HEK293 (cell line): ENCODE results near the gene MRGPRX2.

Experiments
- CTCF ChIA-PET: fragments of 350-600 bp; formaldehyde crosslinking; extraction: SDS; loops from one replicate; lab custom pipeline; 2021; ENCODE audit warnings: antibody characterized with exemption; lab: Yijun Ruan, JAX
- POLR2A ChIA-PET: fragments of 300-600 bp; formaldehyde crosslinking; extraction: SDS; loops from one replicate; lab custom pipeline; 2020; ENCODE audit warnings: antibody characterized with exemption, inconsistent platforms; lab: Yijun Ruan, JAX
- H3K27ac ChIP-seq: fragments of 200-500 bp; sonication (Bioruptor generic); 2 replicates; pipeline ENCODE4 v1.5.1; 2014; ENCODE audit warnings: low read depth, low read length, control low read depth, inconsistent platforms; ENCODE audit errors: extremely low read depth
- H3K36me3 ChIP-seq, 2 experiments: fragments of 200-500 bp in 1 of 2; sonication (Bioruptor generic) in 1 of 2; 1 replicate in 1 of 2; 2 replicates in 1 of 2; pipeline ENCODE4 v1.5.1; 2014 to 2017; ENCODE audit warnings: inconsistent platforms in 2 of 2, low read length in 2 of 2; ENCODE audit not compliant: control insufficient read depth in 2 of 2, insufficient read depth in 1 of 2
- H3K4me1 ChIP-seq: fragments of 200-500 bp; sonication (Bioruptor generic); 2 replicates; pipeline ENCODE4 v1.5.1; 2014; ENCODE audit warnings: mild to moderate bottlenecking, low read length, inconsistent platforms; ENCODE audit not compliant: control insufficient read depth, insufficient read depth
- H3K4me3 ChIP-seq: 2 replicates; pipeline ENCODE4 v1.5.1; 2011; ENCODE audit warnings: low read depth, mild to moderate bottlenecking, control low read depth, low read length, moderate library complexity
- H3K9me3 ChIP-seq: fragments of 200-500 bp; sonication (Bioruptor generic); 2 replicates; pipeline ENCODE4 v1.5.1; 2014; ENCODE audit warnings: low read depth, low read length, inconsistent platforms; ENCODE audit not compliant: control insufficient read depth, insufficient read depth
- OSR2 ChIP-seq: fragments of 450-650 bp; formaldehyde crosslinking; IDR thresholded peaks from 2 replicates; pipeline ENCODE4 v1.5.1; 2016; ENCODE audit warnings: missing biosample characterization, missing genetic modification characterization
- SCRT2 ChIP-seq: fragments of 450-650 bp; formaldehyde crosslinking; IDR thresholded peaks from 2 replicates; pipeline ENCODE4 v1.5.1; 2016; ENCODE audit warnings: missing biosample characterization, missing genetic modification characterization
- YY2 ChIP-seq: fragments of 450-650 bp; formaldehyde crosslinking; IDR thresholded peaks from 2 replicates; pipeline ENCODE4 v1.5.1; 2016; ENCODE audit warnings: missing biosample characterization, missing genetic modification characterization
- ZFP69B ChIP-seq: fragments of 450-650 bp; formaldehyde crosslinking; IDR thresholded peaks from 2 replicates; pipeline ENCODE4 v1.5.1; 2016; ENCODE audit warnings: missing biosample characterization, missing genetic modification characterization
- ZNF114 ChIP-seq: fragments of 450-650 bp; formaldehyde crosslinking; IDR thresholded peaks from 2 replicates; pipeline ENCODE4 v1.5.0; 2017; ENCODE audit warnings: missing biosample characterization, missing genetic modification characterization
- ZNF16 ChIP-seq: fragments of 450-650 bp; formaldehyde crosslinking; IDR thresholded peaks from 2 replicates; pipeline ENCODE4 v1.5.1; 2016; ENCODE audit warnings: low read depth, missing biosample characterization, missing genetic modification characterization
- ZNF211 ChIP-seq: fragments of 450-650 bp; formaldehyde crosslinking; IDR thresholded peaks from 2 replicates; pipeline ENCODE4 v1.5.1; 2016; ENCODE audit warnings: low read depth, missing biosample characterization, missing genetic modification characterization
- ZNF274 ChIP-seq, 2 experiments: fragments of 200-500 bp in 1 of 2; fragments of 450-650 bp in 1 of 2; sonication (Bioruptor generic) in 1 of 2; formaldehyde crosslinking in 1 of 2; IDR thresholded peaks; 2 replicates each; pipeline versions ENCODE4 v1.5.1 to v1.6.1; 2014 to 2016; ENCODE audit warnings: borderline replicate concordance in 1 of 2, inconsistent platforms in 1 of 2, low read length in 1 of 2, missing biosample characterization in 1 of 2, missing genetic modification characterization in 1 of 2
- ZNF48 ChIP-seq: fragments of 450-650 bp; formaldehyde crosslinking; IDR thresholded peaks from 2 replicates; pipeline ENCODE4 v1.5.1; 2016; ENCODE audit warnings: missing biosample characterization, missing genetic modification characterization
- ZNF585B ChIP-seq: fragments of 450-650 bp; formaldehyde crosslinking; IDR thresholded peaks from 2 replicates; pipeline ENCODE4 v1.5.1; 2016; ENCODE audit warnings: missing biosample characterization, missing genetic modification characterization
- ZNF629 ChIP-seq: fragments of 450-650 bp; formaldehyde crosslinking; IDR thresholded peaks from 2 replicates; pipeline ENCODE4 v1.5.1; 2017; ENCODE audit warnings: missing biosample characterization, missing genetic modification characterization
- ZNF664 ChIP-seq: fragments of 450-650 bp; formaldehyde crosslinking; IDR thresholded peaks from 2 replicates; pipeline ENCODE4 v1.5.1; 2016; ENCODE audit warnings: missing biosample characterization, missing genetic modification characterization
- ZNF670 ChIP-seq: fragments of 450-650 bp; formaldehyde crosslinking; IDR thresholded peaks from 2 replicates; pipeline ENCODE4 v1.5.1; 2016; ENCODE audit warnings: missing biosample characterization, missing genetic modification characterization, low read depth
- ZNF792 ChIP-seq: fragments of 450-650 bp; formaldehyde crosslinking; IDR thresholded peaks from 2 replicates; pipeline ENCODE4 v1.5.1; 2016; ENCODE audit warnings: missing biosample characterization, missing genetic modification characterization
- TF ChIP-seq, protein P1 (sequence below): fragments of 450-650 bp; IDR thresholded peaks from 2 replicates; pipeline ENCODE4 v1.5.1; 2018; ENCODE audit warnings: missing biosample characterization, missing genetic modification characterization
- TF ChIP-seq, protein P2 (sequence below): fragments of 450-650 bp; formaldehyde crosslinking; IDR thresholded peaks from 2 replicates; pipeline ENCODE4 v1.5.1; 2017; ENCODE audit warnings: missing biosample characterization, missing genetic modification characterization

The MRGPRX2 gene

DNA sequence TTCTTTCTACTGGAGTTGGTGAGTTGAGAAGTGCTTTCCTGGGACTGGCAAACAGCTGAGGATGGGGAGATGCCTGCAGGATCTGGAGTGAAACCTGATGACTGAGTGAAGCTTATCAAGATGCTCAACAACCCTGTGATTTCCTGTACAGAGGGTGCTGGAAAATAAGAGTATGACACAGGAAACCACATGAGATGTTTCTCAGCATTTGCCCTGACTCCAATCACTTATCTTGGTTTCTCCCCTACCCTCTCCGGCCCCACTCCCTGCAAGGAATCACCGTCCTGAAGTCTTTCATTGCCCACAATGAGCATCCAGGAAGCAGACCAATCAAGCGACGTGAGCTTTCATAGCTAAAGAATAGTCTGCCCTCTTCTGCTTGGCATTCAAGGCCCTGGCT is at the start of gene MRGPRX2:
MRGPRX2 (minus strand) TSS at position 89 of the 400 bp plus-strand sequence. CDS start 4,315 bp downstream, outside the sequence.
- H3K27ac ChIP-seq: no peak within 1 kb of the TSS
- no peaks in the 10 kb centered on the region for H3K4me1 ChIP-seq
- no peaks in the 10 kb centered on the region for H3K9me3 ChIP-seq
- CTCF ChIA-PET: interaction anchor here (0.8 to 3.9 kb wide), 3 partner anchors 10 to 196 kb away, joined by 3 to 23 read pairs (median 5); no protein-coding TSS in a partner anchor
- POLR2A ChIA-PET: no interaction called here
- no peak within 1 kb of the TSS for H3K4me3 ChIP-seq
- H3K36me3 ChIP-seq: no peaks in the 10 kb centered on the region
- no peak for TF ChIP-seq ZNF664 (tag by site-specific recombination)
- no peak for TF ChIP-seq ZNF585B (tag by site-specific recombination)
- TF ChIP-seq ZNF274 (IDR thresholded peaks at IDR 0.05; ENCODE audit: low read length): no peak
- TF ChIP-seq ZNF274 (tag by site-specific recombination; IDR thresholded peaks at IDR 0.05; ENCODE audit: borderline replicate concordance): no peak
- TF ChIP-seq ZNF211 (tag by site-specific recombination): no peak
- no peak for TF ChIP-seq ZNF670 (tag by site-specific recombination)
- TF ChIP-seq ZNF114 (tag by site-specific recombination): no peak
- no peak for TF ChIP-seq ZNF629 (tag by site-specific recombination)
- TF ChIP-seq ZNF48 (tag by site-specific recombination): no peak
- no peak for TF ChIP-seq OSR2 (tag by site-specific recombination)
- TF ChIP-seq, protein P1, sequence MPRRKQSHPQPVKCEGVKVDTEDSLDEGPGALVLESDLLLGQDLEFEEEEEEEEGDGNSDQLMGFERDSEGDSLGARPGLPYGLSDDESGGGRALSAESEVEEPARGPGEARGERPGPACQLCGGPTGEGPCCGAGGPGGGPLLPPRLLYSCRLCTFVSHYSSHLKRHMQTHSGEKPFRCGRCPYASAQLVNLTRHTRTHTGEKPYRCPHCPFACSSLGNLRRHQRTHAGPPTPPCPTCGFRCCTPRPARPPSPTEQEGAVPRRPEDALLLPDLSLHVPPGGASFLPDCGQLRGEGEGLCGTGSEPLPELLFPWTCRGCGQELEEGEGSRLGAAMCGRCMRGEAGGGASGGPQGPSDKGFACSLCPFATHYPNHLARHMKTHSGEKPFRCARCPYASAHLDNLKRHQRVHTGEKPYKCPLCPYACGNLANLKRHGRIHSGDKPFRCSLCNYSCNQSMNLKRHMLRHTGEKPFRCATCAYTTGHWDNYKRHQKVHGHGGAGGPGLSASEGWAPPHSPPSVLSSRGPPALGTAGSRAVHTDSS: no peak

DNA sequence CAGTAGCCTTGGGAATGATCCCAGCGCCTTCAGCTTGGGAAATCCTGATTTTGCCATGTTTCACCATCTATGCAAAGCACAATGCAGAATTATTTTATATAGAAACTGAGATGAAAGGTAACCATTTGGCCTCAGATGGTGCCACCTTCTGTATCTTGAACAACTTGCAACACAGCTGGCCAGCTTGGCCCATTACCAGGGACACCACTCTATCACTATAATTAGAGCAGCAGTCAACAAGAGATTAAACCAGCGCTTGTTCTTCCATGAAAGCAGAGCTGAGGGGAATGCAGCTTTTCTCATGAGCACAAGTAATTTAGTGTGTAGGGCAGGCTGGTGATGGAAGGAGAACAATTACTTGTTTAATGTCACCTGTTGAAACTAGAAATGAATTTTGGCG is 49.8 kb upstream of the MRGPRX2 start:
- POLR2A ChIA-PET: no interaction called here
- H3K36me3 ChIP-seq: no peaks in the 10 kb centered on the region
- no peak overlapping the region for H3K27ac ChIP-seq
- no peak overlapping the region for H3K4me3 ChIP-seq
- H3K4me1 ChIP-seq: no peaks in the 10 kb centered on the region
- 0 out of 2 replicates have a peak, but pooled peaks have one; percentile 20 for TF ChIP-seq SCRT2 (tag by site-specific recombination)
- TF ChIP-seq ZNF16: no peak
- H3K9me3 ChIP-seq: no peaks in the 10 kb centered on the region
- CTCF ChIA-PET: interaction anchor here (0.7 to 1.6 kb wide), 4 partner anchors 15 to 1263 kb away, joined by 3 to 7 read pairs (median 5); no protein-coding TSS in a partner anchor

DNA sequence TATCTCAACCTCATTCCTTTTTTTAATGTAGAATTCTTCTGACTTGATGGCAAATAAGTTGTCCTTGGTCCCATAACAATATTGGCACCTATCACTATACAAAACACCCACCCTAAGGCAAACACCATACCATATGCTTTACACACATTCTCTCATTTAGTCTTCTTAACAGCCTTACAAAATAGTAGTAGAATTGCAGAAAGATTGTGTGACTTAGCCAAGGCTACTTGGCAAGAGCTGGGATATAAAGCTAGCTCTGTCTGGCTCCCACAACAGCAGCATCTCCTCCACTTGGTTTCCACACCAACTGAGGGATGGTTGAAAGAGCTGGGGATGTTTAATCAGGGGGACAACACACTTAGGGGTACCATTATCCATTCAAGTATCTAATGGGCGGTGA is 46.6 kb upstream of the MRGPRX2 start:
- CTCF ChIA-PET: interaction anchor here (0.6 kb wide), 1 partner anchor 230 kb away, joined by 3 read pairs; no protein-coding TSS in a partner anchor
- H3K4me3 ChIP-seq: no peak overlapping the region
- no peaks in the 10 kb centered on the region for H3K36me3 ChIP-seq
- no peaks in the 10 kb centered on the region for H3K4me1 ChIP-seq
- no peak for TF ChIP-seq YY2 (tag by site-specific recombination)
- no peak for TF ChIP-seq ZFP69B (tag by site-specific recombination)
- no peak for TF ChIP-seq ZNF792 (tag by site-specific recombination)
- TF ChIP-seq, protein P2, sequence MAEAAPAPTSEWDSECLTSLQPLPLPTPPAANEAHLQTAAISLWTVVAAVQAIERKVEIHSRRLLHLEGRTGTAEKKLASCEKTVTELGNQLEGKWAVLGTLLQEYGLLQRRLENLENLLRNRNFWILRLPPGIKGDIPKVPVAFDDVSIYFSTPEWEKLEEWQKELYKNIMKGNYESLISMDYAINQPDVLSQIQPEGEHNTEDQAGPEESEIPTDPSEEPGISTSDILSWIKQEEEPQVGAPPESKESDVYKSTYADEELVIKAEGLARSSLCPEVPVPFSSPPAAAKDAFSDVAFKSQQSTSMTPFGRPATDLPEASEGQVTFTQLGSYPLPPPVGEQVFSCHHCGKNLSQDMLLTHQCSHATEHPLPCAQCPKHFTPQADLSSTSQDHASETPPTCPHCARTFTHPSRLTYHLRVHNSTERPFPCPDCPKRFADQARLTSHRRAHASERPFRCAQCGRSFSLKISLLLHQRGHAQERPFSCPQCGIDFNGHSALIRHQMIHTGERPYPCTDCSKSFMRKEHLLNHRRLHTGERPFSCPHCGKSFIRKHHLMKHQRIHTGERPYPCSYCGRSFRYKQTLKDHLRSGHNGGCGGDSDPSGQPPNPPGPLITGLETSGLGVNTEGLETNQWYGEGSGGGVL (tag by site-specific recombination): no peak
- no peak for TF ChIP-seq SCRT2 (tag by site-specific recombination)
- no peak overlapping the region for H3K27ac ChIP-seq
- no peaks in the 10 kb centered on the region for H3K9me3 ChIP-seq
- POLR2A ChIA-PET: no interaction called here
